ELR (cell line): ENCODE measurements around the gene TUBGCP6.

Source experiments
- DNase-seq: peaks from one replicate; pipeline ENCODE4 v3.0.0-alpha.2; 2015; ENCODE audit warnings: low read depth

The TUBGCP6 gene

DNA sequence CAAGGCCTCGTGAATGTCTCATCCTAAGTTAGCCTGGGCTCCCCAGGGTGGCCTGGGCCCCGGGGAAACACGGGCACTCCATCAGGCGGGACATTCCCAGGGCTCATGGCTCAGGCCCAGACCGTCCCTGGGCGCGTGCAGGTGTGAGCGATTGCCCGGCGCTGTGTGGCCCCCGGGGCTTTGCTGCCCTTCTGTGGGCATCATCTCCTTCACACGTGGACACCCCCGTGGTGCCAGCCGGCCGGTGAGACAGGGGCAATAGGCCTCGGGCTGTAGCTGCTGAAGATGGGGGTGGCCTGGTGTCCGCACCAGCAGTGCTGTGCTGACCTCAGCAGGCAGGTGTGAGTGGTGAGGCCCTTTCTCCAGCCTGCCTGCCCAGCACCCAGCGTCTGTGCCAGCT lies 48.6 kb downstream of the TUBGCP6 start:
- DNase-seq = no peak

DNA sequence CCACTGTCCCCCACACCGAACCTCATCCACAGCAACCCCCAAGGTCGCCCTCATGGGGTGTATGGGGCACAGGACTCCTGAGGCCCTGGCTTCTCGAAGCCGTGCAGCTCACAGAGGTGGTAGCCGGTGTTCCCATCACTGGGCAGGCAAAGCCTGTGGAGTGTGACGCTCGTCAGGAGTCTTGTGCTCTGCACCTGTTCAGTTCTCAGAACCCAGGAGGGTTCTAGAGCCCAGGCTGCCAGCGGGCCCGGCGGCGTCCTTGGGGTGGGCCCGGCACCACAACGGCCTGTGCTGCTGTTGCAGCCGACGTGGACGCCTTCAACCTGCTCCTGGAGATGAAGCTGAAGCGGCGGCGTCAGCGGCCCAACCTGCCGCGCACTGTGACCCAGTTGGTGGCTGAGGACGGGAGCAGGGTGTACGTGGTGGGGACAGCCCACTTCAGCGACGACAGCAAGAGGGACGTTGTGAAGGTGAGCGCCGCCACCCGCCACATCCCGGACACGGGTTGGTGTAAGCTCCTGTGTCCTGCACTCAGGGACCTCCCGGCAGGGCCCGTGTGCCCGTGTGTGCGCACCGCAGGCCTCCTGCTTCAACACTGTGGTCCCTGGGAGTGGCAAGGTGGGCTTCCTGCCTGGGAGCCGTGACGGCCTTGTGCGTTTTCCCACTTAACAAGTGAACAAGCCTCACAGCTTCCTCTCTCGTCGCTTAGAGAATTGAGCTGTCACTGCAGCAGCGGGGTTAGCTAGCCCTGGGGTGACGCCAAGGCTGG lies 50.6 kb downstream of the TUBGCP6 start:
- DNase-seq = no peak

DNA sequence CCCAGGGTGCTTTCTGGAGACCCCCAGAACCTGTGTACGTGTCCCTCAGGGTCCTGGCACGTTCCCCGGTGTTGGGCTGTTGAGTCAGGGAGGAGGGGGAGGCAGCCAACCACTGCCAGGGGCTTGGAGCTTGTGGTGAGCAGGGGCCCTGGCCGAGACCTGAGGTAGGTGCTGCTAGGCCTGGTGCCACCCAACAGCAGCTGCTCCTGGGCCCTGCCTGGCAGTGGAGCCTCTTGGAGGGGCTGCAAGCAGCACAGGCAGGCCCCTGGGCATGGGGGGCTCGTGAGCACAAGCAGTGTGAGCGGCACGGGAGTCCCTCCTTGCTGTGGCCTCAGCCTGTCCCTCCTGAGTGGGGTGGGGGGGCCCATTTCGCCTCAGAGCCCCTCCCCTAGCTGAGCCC lies 51.2 kb downstream of the TUBGCP6 start:
- DNase-seq = no peak

DNA sequence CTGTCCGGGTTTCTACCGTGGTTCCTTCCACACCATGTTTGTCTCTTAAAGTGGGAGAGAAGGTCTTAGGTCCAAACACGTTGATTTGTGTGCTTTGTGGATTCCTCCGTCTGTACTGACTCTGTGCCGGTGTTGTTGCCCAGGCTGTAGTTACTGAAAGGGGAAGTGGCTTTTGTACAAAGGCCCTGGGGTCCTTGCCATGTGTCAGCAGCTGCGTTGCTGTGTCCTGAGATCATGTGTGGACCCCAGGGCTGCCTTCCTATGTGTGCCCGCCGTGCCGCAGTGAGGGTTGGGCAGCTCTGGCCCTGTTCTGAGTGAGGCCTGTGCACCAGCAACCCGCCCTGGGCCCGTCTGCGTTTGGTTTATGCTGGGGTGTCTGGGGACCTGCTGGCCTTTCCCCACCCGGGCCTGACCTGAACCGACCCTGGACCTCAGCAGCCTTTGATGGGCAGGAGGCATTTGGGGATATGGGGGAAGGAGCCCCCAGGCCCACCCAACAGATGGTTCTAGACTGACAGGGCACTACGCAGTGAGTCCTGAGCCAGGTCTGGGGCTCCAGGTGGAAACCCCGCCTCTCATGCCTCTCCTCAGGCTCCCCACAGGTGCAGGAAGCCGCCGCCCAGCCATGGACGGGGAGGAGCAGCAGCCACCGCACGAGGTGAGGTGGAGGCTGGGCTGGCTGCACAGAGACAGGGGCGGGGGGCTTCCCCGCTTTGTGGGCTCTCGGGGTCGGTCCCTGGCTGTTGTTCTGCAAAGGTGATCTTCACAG lies 52.2 kb downstream of the TUBGCP6 start:
- DNase-seq = no peak

DNA sequence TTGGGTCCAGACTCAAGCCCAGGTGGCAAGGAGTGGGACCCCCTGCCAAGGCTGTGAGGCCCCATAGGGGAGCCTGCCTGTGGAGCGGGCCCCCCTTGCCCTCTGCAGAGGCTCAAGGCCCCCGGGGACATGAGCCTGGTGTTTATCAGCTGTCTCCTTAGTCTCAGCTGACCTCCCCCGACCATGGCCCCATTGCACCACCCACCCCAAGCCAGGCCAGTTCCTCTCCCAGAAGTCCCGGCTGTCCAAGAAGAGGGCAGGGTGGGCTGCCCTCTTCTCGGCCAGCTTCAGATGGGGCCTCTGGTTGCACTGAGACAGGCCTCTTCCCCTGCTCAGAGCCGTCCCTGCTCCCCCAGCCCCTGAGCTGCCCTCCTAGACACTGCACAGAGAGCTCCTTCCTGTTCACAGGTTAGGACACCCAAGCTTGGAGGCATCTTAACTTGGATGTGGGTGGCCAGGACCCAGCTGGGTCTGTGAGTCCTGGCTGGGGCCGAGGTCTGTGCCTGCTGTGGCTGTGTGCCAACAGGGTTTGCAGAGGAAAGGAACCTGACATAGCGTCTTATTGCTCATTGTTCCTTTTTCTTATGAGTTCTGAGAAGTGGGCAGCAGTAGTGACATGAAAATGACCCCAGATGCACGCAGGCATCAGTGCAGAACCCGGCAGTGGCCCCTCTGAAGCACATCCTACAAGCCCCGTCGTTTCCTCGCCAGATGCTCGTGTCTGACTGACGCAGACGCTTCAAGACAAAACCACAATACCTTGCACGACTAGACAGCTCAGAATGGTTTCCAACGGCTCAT lies 53.7 kb downstream of the TUBGCP6 start:
- no peak for DNase-seq

DNA sequence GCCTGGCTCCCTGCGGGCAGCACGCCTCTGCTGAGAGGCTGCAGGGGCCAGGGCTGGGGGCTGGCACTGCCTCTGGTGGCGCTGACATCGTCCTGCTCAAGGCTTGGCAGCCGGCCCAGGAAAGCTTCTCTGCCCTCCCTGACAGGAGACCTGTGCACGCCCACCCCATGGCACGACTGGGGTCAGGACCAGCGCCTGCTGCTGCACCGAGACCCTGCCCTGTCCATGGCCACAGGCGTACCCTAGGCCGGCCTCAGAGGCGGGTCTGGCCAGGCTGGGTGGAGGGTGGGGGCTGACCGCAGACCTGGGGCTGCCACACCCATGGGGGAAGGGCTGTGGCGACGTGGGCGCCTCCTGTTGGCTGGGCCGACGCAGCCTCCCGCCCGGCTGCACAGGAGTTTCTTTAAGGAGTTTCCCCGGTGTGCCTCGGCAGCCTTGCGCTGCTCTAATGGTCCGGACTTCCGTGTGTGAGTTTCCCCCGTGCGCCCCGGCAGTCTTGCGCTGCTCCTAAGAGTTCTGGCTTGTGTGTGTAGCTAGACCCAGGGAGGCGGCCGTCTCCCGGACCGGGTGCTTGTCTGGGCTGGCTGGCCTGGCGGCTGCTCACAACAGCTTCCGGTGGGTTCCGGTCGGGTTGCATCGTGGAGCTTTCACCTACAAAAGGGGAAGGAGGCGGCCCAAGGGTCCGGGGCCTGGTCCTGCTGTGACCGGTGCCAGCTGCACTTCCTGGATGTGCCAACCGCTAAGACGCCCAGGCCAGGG lies 54.5 kb downstream of the TUBGCP6 start:
- DNase-seq = peak; percentile 52

DNA sequence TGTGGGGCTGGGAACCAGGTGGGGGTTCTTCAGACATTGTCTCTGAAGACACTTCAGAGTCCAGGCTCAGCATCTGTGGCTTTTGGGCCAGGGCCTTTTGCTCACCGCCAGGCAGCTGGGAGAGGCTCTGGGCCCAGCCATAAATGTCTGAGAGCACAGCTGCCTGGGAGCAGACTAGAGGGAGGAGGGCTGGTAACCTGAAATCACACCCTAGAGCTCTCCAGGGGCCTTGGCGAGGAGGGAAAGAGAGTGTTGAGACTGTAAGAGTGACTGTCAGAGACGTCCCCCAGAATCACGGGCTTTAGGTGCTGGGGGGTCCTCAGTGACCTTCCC lies 55.0 kb downstream of the TUBGCP6 start:
- DNase-seq = no peak

DNA sequence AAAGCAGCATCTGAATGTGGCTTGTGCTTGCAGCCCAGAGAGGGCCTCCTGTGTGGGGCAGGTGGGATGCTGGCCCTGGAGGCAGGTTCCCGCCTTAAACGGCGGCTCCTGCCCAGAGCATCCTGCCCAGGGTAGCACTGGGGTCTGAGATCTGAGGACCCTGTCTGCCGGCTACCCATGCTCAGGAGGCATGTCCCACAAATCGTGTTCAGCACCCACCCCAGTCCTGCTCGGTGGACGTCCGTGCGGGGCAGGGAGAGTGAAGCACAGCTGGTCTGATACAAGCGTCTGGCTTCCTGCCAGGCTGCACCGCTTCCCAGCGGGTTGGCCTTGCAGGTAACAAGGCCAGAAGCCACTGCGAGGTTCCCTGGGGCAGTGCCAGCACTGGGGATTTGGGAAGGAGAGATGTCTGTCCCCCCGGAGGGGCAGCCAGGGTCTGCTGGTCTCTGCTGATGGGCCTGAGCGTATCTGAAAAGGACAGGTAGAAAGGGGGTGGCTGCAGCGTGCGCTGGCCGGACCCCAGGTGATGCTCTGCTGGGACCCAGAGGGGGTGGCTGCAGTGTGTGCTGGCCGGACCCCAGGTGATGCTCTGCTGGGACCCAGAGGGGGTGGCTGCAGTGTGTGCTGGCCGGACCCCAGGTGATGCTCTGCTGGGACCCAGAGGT lies 55.5 kb downstream of the TUBGCP6 start:
- no peak for DNase-seq

DNA sequence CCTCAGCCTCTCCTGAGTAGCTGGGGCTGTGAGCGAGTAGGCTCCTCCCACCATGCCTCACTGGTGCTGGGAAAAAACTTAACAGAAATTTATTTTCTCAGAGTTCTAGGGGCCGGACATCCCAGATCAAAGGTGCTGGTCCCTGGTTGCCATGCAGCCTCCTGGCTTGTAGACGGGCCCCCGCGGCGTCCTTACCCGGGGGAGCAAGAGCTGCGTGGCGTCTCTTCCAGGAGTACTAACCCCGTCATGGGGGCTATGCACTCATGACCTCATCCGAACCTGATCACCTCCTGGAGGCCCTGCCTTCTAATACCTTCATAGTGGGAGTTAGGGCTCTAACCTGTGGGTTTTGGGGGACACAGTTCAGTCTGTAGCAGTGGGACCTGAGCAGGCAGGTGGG lies 56.5 kb downstream of the TUBGCP6 start:
- DNase-seq = no peak

DNA sequence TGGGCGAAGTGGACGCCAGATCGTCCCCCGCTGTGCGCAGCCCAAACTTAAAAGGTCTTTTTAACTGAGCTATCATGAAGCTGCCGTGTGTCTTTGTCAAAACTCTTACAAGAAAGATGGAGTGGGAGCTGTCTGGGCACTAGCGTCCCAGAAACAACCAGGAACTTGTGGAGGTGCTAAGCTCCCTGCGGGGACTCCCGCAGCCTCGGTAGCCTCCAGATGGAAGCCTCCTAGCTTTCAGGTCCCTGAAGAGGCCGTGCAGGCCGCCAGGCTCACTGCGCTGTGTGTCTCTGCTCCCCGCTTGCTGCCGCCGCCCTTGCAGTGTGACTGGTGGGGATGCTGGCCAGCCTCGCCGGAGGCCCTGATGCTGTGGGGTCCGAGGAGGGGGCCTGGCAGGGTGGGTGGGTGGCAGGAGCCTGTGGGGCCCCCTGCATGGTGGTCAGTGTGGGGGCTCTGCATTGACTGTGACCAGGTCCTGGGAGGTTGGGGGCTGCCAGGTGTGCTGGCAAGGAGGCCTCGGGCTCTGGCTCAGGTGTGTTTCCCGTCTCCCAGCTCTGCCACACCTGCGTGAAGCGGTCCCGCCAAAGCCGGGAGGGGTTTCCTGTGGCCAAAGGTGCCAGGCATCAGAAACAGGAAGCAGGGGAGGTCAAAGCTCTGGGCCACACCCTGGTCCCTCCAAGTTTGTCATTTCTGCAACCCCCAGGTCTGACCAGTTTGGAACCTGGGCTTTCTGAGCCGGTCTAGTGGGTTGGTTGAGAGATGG lies 57.9 kb downstream of the TUBGCP6 start:
- peak; percentile 50 for DNase-seq

DNA sequence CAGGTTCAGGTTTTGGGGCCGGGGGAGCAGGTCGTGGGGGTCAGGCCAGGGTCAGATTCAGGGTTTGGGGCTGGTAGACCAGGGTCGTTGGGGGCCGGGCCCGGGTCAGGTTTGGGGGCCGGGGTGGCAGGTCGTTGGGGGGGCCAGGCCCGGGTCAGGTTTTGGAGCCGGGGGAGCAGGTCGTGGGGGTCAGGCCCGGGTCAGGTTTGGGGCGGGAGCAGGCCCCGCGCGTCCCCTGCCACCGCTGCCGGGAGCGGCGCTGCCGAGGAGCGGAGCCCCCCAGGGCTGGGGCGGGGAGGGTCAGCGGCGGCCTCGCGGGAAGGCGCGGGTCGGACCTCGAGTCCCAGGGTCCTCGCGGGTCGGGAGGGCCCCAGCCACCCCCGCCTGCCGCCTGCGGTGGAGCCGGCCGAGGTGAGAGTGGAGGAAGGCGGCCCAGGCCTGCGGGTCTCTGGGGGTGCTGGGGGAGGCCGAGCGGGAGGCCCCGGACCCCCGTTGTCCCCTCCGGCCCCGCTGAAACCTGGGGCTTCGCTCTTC lies 58.6 kb downstream of the TUBGCP6 start:
- no peak for DNase-seq

DNA sequence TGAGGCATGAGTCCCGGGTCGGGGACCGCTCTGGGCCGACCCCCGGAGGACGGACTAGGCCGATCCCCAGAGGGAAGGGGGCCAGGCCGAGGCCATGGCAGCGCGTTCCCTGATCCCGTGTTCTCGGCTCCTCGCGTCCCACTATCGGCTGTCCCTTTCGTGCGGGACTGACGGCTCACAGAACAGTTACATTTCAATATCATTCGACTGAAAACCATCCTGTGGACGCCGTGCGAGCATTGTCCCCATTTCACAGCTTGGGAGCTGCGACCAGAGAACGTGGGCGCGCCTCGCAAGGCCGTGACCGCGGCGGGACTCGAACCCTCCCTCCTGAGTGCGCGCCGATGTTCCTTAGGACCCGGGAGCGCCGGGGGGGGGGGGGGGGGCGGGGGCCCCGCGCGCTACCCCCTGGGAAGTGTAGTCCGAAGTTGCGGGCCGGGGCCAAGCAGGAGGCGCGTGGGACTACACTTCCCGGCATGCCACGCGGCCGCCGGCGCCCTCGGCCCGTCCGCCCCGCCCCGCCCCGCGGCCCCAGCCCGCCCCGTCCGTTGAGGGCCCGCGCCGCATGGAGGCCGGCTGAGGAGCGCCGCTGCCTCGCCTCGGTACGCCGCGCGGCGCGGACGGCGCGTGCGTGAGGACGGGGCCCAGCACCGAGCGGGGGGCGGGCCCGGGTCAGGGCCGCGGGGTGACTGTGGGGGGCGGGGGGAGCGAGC lies 59.3 kb downstream of the TUBGCP6 start, which contains the start of gene TRABD:
Gene TRABD (plus strand): TSS at position 539 of the 713 bp plus-strand sequence. CDS start 7,148 bp downstream, outside the sequence.
- peak; percentile 92 for DNase-seq

DNA sequence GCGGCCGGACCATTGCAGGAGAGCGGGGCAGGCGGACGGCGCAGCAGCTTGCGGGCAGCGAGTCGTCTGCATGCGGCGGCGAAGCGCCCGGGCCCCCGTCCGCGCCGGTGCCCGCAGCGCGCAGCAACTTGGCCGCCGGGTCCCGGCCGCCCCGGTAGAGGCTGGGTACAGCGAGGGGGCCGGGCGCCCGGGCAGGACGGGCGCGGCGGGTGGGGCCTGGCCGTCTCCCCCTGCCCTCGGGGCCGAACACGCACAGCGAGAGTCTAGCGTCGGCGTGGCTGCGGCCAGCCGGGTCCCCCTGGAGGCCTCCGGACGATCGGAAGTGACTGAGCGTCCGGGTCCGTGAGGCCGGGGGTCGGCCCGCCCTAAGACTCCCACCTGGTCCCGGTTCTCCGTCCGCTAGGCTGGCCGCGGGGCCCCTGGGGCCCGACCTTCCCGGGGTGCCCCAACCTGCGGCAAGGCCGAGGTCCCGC lies 59.9 kb downstream of the TUBGCP6 start:
- no peak for DNase-seq

DNA sequence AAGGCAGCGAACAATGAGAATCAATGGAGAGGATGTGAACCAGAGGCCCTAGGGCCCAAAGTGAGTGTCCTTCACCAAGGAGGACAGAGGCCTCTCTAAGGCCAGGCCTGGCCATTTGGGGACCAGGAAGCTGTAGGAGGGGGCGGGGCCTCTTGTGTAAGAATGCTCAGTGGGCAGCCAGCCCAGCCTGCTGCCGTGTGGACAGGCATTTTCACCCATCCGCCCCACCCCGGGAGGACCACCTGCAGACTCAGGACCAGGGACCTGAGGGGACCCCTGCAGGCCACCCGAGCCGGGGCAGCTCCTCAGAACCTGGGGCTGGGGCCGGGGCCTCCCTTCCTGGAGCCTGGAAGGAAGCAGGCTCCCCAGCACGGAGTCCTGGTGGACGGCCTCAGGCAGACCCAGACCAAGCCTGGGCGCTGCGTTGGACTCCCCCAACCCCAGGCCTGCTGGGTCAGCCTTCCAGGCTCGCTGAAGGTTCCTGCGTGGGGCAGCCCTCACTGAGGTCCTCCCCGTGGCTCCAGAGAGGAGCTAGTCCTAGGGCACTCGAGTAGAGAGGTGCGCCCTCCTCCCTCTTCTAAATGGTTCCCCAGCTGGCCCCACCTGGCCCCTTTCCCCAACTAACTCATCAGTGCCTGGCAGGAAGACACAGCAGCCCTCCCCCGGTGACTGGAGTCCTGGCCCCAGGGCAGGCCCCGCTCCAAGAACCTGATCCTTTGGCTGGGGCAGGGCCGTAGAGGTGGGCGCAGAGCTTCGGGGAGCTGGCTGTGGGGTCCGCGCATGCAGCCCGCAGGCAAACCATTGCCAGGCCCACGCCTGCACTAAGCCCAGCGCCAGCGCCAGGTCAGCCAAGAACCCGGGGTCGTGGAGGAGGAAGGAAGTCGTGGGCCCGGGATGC lies 60.6 kb downstream of the TUBGCP6 start:
- peak; percentile 47 for DNase-seq

DNA sequence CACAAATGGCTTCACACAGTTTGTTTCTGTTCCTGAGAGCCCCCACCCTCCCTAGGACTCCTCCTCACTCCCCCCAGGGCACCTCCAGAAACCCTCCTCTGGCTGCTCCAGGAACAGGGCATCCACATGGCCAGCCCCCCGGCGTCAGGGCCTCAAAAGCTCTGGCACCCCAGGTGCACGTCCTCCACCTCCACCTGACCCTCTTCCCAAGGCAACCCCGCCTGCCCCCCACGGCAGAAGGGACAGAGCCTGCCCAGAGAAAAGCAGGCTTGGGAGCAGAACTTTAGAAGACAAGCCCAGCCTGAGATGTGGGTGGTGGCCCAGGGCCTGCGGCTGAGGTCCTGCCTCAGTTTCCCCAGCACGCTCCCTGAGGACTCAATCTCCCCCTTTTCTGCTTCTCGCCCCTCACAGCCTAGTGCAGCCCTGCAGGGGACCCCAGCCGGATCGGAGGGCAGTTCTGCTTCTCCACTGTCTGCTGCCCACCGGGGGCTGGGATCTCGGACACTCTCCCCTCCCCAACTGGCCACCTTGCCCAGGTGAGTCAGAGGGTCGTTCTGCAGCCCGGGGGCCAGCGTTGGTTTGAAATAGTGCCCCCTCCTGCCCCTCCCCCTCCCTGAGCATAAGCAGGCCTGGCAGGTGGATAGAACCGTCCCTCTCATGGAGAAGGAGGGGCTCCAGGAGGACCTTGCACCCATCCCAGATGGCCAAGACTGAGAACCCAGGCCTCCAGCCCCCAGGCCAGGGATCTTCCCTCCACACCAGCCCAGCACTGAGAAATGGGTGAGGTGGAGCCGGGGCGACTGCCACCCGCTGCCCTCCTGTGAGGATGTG lies 61.5 kb downstream of the TUBGCP6 start:
- no peak for DNase-seq

DNA sequence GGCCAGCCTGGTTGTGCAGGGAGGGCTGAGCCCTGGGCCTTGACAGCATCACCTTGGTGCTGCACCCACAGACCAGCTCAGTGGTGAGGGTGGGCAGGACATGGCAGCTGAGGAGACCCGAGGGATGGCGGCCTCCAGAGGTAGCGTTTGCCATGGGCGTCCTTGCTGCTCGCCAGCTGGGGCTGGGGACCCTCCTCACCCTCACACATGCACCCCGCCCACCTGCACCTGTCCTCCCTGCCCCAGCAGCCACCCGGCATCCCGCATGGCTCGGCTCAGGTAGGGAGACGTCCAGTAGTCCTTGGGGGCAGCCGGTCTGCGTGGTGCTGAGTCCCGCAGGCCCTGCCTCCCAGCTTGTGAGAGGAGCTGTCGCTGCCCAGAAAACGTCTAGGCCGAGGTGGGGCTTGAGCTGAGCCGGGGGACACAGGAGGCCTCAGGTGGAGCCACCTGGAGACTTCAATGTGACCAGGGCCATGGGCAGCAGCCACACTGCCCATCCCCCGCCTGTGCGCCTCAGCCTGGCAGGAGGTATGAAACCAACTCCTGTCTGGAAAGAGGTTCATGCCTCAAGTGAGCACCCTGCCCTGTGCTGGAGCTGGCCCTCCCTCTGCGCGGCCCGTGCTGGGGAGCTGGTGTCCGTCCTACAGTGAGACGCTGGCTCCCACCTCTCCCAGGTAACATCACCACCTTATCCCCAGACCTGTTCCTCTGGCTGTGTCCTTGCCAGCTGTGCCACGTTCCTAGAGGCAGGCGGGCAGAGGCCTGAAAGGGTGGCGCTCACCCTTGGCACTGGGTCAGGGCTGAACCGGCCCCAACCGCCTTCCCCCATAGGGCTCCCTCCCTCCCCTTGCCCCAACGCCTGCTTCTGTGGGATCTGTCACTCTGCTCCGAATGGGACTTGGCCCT lies 62.4 kb downstream of the TUBGCP6 start:
- DNase-seq = no peak
